Activated naive CD4-positive, alpha-beta T cell treated with anti-CD3 and anti-CD28 coated beads, Interleukin-2, amount 50 U/mL, for 72 hours (primary cell): ENCODE results near the gene EIF4G3. TPM values are rescaled to one million over a fixed set of nuclear protein-coding genes. Genes with fewer than 3 reads are reported as not detected.

Experiments used
- total RNA-seq, 2 donors: library from RNA; stranded (reverse); gene quantifications; one replicate each; pipeline ENCODE4 v1.2.3, GENCODE V29; 2022

EIF4G3 gene
- total RNA-seq, 2 donors from 2014 or later, result 38.4 to 45.1 TPM

Other genes starting within 250 kb of the EIF4G3 start
- 100 to 1,000 TPM; 111 to 118 TPM for gene ECE1, start 113.6 kb upstream of the EIF4G3 start, total RNA-seq